GM21526 (cell line): ENCODE measurements around the gene LCN12.

ENCODE experiments used
- ATAC-seq: cut with Tn5 transposase; IDR thresholded peaks from one replicate; pipeline ENCODE4 v1.9.1; 2021; ENCODE audit warnings: moderate library complexity; ENCODE audit not compliant: unreplicated experiment, low FRiP score

Gene LCN12

GRCh38 chr9:136956604-136957003 lies 4.5 kb downstream of the LCN12 start:
- no peak for ATAC-seq

DNA sequence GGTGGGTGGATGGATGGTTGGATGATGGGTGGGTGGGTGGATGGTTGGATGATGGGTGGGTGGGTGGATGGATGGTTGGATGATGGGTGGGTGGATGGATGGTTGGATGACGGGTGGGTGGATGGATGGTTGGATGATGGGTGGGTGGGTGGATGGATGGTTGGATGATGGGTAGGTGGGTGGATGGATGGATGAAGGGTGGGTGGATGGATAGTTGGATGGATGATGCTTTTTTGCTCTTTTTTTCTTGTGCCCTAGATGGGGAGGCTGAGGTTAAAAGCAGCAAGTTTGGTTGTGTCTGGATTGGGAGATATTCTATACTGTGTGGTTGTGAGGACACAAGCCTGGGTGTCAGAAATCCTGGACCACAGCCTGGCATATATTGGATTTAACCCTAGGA lies 5.4 kb downstream of the LCN12 start:
- ATAC-seq: no peak

DNA sequence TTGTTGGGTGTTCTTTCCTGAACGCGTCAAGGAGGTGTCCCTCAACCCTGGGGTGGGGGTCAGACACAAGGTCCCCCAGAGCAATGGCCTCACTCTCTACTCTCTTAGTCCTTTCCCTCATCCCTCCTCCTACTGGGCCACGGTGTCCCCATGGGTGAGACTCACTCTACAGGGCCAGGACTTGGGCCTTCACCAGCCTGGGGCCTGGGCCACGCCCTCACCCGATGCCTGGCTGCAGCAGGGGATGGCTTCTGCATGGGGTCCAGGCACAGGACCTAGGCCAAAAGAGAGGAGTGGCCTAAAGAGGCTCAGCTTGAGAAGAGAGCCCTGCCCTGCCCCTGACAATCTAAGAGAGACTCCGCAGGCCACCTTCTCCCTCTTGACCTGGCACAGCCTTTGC lies 5.8 kb downstream of the LCN12 start:
- no peak for ATAC-seq

GRCh38 chr9:136958473-136958872 lies 6.4 kb downstream of the LCN12 start:
- no peak for ATAC-seq

- no peak for ATAC-seq
Observed at GRCh38 chr9:136958898-136959850, 7.1 kb downstream of the LCN12 start.

DNA sequence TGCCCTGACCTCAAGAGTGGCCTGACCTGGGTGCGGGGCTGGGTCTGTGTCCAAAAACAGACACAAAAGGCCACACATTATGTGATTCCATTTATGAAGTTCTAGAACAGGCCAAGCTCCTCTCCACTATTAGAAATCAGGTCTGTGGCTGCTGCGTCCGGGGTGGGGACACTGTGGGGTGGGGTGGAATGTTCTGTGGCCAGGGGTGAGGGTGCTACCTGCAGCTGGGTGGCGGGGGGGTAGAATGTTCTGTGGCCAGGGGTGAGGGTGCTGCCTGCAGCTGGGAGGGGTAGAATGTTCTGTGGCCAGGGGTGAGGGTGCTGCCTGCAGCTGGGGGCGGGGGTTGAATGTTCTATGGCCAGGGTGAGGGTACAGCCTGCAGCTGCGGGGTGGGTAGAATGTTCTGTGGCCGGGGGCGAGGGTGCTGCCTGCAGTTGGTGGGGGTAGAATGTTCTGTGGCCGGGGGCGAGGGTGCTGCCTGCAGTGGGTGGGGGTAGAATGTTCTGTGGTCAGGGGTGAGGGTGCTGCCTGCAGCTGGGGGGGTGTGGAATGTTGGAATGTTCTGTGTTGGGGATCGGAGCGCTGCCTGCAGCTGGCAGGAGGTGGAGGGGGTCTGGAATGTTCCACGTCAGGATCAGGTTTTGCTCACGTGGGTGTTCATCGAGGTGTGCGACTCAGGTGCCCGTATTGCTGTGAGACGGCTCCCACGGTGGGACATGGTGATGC lies 8.3 kb downstream of the LCN12 start:
- no peak for ATAC-seq

GRCh38 chr9:136960938-136961275 lies 8.8 kb downstream of the LCN12 start:
- no peak for ATAC-seq

- no peak for ATAC-seq
Observed at GRCh38 chr9:136961279-136962065, 9.4 kb downstream of the LCN12 start.

DNA sequence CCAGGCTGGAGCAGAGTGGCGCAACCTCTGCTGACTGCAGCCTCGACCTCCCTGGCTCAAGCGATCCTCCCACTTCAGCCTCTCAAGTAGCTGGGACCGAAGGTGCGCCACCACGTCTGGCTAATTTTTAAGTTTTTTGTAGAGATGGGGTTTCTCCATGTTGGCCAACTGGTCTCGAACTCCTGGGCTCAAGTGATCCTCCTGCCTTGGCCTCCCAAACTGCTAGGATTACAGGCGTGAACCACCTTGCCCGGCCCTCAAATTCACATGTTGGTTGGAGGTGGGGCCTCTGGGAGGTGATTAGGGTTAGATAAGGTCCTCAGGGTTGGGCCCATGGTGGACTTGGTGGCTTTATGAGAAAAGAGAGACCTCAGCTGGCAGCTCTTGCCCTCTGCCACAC lies 10.1 kb downstream of the LCN12 start:
- no peak for ATAC-seq

- ATAC-seq: no peak
Observed at GRCh38 chr9:136962701-136963248, 10.7 kb downstream of the LCN12 start.

DNA sequence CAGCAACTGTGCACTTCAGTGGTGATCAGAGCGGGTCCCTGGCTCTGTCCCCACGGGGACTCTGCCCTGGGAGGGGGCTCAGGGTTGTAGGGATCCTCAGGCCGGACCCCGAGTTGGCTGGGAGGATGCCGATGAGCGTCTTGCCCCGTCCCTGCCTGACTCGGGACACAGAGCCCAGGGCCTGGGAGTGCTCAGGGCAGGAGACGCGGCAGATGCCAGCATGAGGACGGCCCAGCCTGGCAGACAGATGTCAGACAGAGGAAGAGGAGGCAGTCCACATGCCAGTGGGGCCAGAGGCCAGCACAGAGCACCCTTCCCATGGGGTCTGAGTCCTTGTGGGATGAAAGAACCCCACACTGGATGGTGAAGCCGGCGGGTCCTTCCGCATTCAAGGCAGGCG lies 11.3 kb downstream of the LCN12 start:
- no peak for ATAC-seq

GRCh38 chr9:136963751-136964150 lies 11.7 kb downstream of the LCN12 start:
- no peak for ATAC-seq

DNA sequence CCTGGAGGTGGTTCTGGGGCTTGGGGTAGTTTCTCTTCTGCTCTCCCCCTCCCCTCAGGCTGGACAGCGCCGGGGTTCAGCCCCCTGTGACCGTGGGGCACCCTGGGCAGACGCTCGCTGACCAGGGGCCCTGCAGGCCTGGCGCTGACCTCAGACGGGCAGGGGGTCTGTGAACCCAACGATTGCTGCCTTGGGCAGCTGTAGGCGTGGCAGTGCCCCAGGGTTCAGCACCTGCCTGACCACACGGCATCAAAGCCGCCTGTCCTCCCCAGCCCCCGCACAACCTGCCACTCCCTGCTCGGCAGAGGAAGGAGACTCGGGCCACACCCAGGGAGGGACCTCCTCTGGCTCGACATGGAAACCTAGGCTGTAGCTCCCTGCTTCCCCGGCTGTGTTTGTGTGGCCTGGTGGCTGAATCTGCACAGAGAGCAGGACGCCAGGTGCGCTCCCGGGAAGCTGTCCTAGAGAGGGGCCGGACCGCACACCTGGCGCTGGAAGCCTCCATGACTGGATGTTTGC lies 12.2 kb downstream of the LCN12 start:
- ATAC-seq: no peak

GRCh38 chr9:136964833-136965422 lies 12.9 kb downstream of the LCN12 start:
- no peak for ATAC-seq

DNA sequence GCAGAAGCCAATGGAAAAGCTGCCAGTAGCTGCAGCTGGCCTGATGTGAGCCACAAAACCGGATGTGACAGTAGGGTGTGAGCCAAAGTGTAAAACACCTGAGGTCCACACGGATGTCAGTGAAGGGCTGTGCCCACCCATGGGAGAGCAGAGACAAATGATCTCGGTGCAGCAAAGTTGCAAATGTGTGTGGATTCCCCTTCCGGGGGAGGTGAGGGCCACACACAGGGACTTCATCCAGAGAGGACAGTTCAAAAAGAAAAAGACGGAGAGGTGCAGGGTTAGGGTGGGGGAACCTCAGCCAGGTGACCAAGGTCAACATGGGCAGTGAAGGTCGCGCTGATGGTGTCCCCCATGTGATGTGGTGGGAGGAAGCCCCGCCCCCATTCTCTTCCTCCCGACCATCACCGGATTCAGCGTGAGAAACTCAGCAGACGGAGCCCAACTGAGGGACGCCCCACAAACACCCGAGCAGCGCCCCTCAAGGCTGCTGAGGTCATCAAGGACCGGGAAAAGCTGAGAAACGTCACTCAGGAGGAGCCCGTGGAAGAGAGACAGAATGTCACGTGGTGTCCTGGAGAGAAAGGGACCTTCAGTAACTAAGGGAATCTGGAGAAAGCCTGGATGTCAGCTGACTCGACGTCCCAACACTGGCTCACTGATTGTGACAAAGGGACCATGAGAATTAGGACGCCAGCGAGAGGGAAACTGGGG lies 13.9 kb downstream of the LCN12 start:
- no peak for ATAC-seq

DNA sequence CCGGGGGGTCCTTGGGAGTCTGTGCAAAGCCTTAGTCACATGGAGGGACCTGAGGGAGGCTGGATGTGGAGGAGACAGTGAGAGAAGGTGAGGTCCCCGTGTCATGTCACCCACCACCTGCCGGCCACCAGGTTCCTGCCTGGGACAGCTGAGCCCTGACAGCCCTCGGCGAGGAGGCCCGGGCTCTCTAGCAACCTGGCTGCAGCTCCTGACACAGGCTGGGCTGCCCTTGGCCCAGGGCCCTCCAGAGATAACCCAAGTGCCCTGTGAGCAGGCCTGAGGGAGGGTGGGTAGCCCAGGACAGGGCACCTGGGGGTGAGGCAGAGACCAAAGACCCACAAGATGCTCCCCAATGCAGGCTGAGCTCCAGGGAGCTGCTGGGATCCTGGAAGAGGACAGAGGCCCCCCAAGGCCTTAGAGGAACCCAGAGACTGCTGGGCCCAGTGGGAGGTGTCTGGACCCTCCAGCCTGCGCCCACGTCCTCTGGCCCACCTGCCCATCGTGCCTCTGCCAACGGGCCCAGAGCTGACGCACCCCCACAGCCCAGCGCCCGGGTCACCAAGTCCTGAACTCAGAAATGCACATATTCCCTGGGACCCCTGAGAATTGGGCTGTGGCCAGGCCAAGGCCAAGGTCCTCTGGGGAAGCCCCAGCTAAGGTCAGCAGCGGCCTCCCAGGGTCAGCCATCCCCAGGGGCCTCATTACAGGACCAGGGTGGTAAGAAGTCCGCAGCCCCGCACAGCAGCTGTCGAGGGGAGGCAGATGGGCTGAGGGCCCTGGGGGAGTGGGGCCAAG lies 16.5 kb downstream of the LCN12 start:
- no peak for ATAC-seq

GRCh38 chr9:136969150-136969549 lies 17.1 kb downstream of the LCN12 start:
- ATAC-seq: no peak

DNA sequence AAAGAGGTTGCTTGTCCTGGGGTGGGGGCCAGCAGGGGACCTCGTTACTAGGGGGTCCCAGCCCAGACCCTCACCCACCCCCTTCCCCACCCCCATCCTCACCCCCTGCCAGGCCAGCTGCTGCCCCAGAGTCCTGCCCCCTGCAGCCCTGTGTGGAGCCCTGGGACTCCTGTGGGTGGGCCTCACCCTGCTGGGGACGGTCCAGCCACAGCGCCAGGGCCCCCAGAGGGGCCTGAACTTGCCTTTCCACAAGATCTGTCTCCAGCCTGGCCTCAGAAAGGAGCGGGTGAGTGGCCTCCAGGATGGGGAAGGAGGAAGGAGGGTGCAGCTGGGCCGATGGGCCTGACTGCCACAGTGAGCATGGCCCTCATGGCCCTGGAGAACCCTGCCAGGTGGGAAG lies 17.7 kb downstream of the LCN12 start:
- ATAC-seq: no peak

GRCh38 chr9:136970361-136970760 lies 18.3 kb downstream of the LCN12 start:
- no peak for ATAC-seq
